GM12865 (cell line): ENCODE measurements around the gene CEP70.
"Not testable (repeated sequence)": the region's sequence is repeated elsewhere in the genome, so short reads cannot be mapped to it uniquely, and the experiment has no call there.

Source experiments
- DNase-seq: peaks from one replicate; pipeline ENCODE4 v3.0.0; 2010; ENCODE audit warnings: low read depth
- H3K4me3 ChIP-seq: 2 replicates; pipeline ENCODE4 v1.5.1; 2011; ENCODE audit warnings: mild to moderate bottlenecking, low read depth, low read length, control low read depth
- TF ChIP-seq, protein P1 (sequence below): IDR thresholded peaks from 2 replicates; pipeline ENCODE4 v1.5.1; 2011; ENCODE audit warnings: low read length, control low read depth, low read depth, inconsistent platforms; ENCODE audit not compliant: insufficient read depth; ENCODE audit errors: missing control alignments

The CEP70 gene

DNA sequence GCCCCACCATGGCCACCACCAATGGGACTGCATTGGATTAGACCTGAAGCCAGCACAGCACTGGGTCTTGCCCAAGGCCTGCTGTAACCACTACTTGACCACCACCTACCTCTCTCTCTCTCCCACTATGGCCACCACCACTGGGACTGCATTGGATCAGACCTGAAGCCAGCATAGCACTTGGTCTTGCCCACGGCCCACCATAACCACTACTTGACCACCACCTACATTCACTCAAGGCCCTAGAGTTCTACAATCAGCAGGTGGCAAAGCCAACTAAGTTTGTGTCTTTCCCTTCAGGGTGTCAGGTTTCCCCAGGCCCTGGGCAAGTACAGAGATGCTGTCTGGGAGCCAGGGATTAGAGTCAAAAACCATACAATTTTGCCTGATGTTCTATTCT, 102.1 kb downstream of the CEP70 start:
- TF ChIP-seq, protein P1, sequence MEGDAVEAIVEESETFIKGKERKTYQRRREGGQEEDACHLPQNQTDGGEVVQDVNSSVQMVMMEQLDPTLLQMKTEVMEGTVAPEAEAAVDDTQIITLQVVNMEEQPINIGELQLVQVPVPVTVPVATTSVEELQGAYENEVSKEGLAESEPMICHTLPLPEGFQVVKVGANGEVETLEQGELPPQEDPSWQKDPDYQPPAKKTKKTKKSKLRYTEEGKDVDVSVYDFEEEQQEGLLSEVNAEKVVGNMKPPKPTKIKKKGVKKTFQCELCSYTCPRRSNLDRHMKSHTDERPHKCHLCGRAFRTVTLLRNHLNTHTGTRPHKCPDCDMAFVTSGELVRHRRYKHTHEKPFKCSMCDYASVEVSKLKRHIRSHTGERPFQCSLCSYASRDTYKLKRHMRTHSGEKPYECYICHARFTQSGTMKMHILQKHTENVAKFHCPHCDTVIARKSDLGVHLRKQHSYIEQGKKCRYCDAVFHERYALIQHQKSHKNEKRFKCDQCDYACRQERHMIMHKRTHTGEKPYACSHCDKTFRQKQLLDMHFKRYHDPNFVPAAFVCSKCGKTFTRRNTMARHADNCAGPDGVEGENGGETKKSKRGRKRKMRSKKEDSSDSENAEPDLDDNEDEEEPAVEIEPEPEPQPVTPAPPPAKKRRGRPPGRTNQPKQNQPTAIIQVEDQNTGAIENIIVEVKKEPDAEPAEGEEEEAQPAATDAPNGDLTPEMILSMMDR, result no peak
- H3K4me3 ChIP-seq, result no peak overlapping the region
- no peak for DNase-seq

DNA sequence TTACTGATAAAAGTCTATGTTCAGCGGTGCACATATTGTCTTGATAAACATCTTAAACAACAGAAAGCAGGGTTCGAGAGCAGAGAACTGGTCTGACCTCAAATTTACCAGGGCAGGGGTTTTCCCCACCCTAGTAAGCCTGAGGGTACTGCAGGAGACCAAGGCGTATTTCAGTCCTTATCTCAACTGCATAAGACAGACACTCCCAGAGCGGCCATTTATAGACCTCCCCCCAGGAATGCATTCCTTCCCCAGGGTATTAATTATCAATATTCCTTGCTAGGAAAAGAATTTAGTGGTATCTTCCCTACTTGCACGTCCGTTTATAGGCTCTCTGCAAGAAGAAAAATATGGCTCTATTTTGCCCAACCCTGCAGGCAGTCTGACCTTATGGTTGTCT, 107.5 kb downstream of the CEP70 start:
- not testable (repeated sequence) for DNase-seq, H3K4me3 ChIP-seq

DNA sequence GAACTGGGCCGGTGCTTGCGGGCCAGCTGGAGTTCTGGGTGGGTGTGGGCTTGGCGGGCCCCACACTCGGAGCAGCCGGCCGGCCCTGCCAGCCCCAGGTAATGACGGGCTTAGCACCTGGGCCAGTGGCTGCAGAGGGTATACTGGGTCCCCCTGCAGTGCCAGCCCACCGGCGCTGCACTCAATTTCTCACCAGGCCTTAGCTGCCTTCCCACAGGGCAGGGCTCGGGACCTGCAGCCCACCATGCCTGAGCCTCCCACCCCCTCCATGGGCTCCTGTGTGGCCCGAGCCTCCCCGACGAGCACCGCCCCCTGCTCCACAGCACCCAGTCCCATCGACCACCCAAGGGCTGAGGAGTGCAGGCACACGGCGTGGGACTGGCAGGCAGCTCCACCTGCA, 109.4 kb downstream of the CEP70 start:
- not testable (repeated sequence) for H3K4me3 ChIP-seq, DNase-seq

DNA sequence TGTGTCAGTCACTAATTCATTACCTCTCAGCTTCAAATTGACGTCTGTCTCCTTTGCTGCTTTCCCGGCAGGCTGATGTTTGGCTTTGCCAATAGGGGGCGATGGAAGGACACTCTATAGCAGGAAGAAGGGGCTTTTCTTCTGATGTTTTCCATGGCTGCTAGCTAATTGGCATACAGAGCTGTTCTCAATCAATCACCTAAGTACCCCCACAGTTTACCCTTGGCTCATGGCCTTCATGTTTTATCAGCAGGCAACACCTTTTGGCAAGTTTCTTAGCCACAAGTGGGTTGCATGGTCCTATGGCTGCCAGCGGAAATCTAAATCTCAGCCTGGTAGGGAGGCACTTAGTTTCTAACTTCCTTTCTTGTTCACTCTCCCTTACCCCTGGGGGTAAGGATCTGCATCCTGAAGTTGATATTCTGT, 114.6 kb downstream of the CEP70 start:
- TF ChIP-seq, protein P1, result peak; percentile 80
- peak; percentile 57 for DNase-seq
- no peak overlapping the region for H3K4me3 ChIP-seq

DNA sequence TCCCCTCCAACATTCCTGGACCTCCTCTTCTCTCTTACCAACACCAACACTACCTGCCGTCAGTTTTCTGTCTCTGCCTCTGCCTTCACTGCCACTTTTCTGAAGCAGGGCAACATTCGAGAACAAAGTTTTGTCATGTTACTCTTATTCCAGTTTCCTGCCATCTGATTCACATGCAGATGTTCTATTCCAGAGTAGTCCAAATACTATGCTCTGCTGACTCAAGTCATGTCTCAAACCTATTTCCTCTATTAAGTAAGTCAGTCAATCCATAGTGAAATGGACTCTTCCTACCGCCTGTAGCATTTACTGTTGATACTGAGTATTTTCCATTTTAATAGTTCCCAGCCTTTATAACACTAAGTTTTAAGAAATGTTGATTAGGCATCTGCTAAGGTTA, 116.3 kb downstream of the CEP70 start:
- TF ChIP-seq, protein P1, result no peak
- no peak for DNase-seq
- no peak overlapping the region for H3K4me3 ChIP-seq

DNA sequence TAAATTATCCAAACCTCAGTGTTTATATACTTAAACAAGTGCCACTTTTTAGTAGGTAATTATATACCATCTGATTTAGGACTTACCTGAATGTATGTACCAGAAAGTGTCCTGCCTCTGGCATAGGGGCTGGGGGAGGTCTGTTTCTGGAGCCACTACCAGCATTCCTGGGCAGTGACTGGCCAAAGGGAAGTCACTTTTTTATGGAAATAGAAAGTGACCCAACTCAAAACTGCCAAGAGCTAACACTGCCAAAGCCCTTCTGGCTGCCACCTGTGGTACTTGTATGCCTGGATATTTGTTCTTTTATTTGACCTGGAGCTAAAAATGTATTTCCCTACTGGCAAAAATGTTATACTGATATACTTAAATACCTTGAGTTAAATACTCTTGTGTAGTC, 116.9 kb downstream of the CEP70 start:
- no peak for DNase-seq
- TF ChIP-seq, protein P1, result no peak
- no peak overlapping the region for H3K4me3 ChIP-seq

DNA sequence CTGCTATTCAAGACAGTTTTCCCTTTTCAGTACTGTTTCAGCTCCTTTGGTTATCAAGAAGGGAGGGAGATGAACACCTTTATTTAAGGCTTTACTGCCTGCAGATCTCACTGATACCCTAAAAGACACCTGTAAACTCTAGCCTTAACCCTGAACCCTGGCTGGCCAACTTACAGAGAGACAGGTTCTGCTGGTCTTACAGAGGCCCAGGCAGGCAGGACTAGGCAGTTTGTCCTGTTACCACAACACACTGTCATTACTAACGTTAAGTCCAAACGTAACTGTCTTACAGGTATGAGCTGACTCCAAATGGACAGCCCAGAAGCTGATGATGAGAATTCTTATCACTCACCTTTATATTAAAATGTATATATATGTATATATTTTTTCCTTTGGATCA, 117.5 kb downstream of the CEP70 start:
- TF ChIP-seq, protein P1, result no peak
- no peak for DNase-seq
- H3K4me3 ChIP-seq, result no peak overlapping the region

DNA sequence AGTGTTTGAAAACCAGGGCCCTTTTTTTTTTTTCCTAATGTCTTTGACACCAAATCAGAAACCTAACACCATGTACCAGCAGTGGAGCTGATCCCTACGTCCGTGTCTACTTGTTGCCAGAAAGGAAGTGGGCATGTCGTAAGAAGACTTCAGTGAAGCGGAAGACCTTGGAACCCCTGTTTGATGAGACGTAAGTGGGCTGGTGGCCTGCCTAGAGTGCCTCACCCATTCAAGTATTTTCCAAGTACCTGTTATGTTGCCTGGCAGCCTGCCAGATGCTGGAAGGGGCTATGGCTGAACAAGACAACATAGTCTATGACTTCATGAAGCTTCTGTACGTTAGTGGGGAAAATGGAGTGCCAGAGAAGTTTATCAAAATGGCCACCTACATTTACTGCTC, 119.9 kb downstream of the CEP70 start:
- no peak for DNase-seq
- H3K4me3 ChIP-seq, result no peak overlapping the region
- TF ChIP-seq, protein P1, result no peak
